ENCODE measurements around the gene FBXL15.

The FBXL15 gene

DNA sequence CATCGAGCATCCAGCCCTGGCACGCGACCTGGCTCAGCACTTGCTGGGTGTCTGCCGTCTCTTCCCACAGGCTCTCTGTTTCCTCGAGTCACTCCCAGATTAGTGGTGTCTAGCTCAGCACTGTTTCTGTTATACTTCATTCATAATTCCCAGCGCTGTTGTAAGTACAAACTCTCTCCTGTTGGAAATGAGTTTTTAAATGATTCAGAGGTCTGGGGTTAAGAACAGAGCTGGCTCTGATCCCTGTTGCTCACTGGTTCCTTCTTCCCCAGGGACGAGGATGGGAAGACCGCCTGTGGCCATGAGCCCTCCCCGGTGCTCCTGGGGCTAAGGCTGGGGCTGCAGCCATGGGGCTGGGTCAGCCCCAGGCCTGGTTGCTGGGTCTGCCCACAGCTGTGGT, 48.0 kb downstream of the FBXL15 start:
- DNase-seq (ENCODE audit: low read depth) = no peak
- no peak for TF ChIP-seq MYC (IDR thresholded peaks at IDR 0.05; ENCODE audit: low read depth, low read length)
- TF ChIP-seq, protein P1, sequence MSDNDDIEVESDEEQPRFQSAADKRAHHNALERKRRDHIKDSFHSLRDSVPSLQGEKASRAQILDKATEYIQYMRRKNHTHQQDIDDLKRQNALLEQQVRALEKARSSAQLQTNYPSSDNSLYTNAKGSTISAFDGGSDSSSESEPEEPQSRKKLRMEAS (IDR thresholded peaks at IDR 0.05; ENCODE audit: low read depth, low read length) = no peak
- no peak overlapping the region for H3K4me3 ChIP-seq (ENCODE audit: low read depth, low read length)

DNA sequence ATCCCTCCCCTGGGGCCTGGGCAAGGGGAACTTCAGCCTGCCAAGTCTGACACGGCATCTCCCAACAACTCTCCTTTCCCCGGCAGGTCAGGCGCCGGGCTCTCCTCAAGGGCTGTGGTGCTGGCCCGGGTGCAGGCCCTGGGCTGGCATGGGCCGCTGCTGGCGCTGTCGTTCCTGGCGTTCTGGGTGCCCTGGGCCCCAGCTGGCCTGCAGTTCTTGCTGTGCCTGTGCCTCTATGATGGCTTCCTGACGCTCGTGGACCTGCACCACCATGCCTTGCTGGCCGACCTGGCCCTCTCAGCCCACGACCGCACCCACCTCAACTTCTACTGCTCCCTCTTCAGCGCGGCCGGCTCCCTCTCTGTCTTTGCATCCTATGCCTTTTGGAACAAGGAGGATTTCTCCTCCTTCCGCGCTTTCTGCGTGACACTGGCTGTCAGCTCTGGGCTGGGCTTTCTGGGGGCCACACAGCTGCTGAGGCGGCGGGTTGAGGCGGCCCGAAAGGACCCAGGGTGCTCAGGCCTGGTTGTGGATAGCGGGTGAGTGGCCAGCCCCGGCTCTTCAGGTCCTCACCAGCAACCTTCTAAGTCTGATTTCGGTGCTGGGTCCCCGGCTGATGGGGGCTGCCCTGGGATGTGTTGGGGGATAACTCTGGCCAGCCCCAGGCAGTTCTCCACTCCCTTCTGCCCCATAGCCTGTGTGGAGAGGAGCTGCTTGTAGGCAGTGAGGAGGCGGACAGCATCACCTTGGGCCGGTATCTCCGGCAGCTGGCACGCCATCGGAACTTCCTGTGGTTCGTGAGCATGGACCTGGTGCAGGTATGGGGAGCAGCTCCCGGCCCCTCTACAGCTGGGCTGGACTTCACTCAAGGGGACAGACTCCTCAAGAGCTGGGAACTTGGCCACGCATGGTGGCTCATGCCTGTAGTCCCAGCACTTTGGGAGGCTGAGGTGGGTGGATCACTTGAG, 50.2 kb downstream of the FBXL15 start:
- H3K4me3 ChIP-seq (ENCODE audit: low read depth, low read length) = no peak overlapping the region
- no peak for DNase-seq (ENCODE audit: low read depth)
- TF ChIP-seq POLR2A (IDR thresholded peaks at IDR 0.05; ENCODE audit: extremely low read depth, insufficient read length) (no peak), MYC (IDR thresholded peaks at IDR 0.05; ENCODE audit: low read depth, low read length) (no peak)
- TF ChIP-seq, protein P1 (IDR thresholded peaks at IDR 0.05; ENCODE audit: low read depth, low read length) = no peak
- TF ChIP-seq, protein P2, sequence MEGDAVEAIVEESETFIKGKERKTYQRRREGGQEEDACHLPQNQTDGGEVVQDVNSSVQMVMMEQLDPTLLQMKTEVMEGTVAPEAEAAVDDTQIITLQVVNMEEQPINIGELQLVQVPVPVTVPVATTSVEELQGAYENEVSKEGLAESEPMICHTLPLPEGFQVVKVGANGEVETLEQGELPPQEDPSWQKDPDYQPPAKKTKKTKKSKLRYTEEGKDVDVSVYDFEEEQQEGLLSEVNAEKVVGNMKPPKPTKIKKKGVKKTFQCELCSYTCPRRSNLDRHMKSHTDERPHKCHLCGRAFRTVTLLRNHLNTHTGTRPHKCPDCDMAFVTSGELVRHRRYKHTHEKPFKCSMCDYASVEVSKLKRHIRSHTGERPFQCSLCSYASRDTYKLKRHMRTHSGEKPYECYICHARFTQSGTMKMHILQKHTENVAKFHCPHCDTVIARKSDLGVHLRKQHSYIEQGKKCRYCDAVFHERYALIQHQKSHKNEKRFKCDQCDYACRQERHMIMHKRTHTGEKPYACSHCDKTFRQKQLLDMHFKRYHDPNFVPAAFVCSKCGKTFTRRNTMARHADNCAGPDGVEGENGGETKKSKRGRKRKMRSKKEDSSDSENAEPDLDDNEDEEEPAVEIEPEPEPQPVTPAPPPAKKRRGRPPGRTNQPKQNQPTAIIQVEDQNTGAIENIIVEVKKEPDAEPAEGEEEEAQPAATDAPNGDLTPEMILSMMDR (IDR thresholded peaks at IDR 0.05; ENCODE audit: low read depth, low read length) = no peak

Measured in NB4 (cell line).